K562 (cell line): Measurements from ENCODE around the gene GPR3. TPM values are rescaled to one million over a fixed set of nuclear protein-coding genes. Genes with fewer than 3 reads are reported as not detected.

ENCODE experiments used
- ATAC-seq: fragments of 200-7000 bp; cut with Tn5 transposase; 3 replicates; pipeline ENCODE4 v1.9.1; 2020; ENCODE audit warnings: moderate library complexity
- BruUV-seq: library from RNA; stranded (reverse); fragments of 400-500 nt; replicated peaks from 2 replicates; lab custom pipeline; 2021; lab: Mats Ljungman, UMichigan
- CTCF ChIA-PET: fragments of 300-600 bp; formaldehyde crosslinking; extraction: SDS; loops from one replicate; lab custom pipeline; 2021; ENCODE audit warnings: low intra/inter-chr PET ratio; lab: Yijun Ruan, JAX
- POLR2A ChIA-PET: fragments of 300-600, 350-650 bp; sonication (Branson Sonifier 250); formaldehyde crosslinking; extraction: SDS; loops from one replicate; lab custom pipeline; 2021; ENCODE audit warnings: antibody characterized with exemption, inconsistent platforms; lab: Yijun Ruan, JAX
- DNase-seq, 4 experiments: peaks; one replicate each; pipeline versions ENCODE4 v3.0.0 to v3.0.0-alpha.2; 2011 to 2018; ENCODE audit warnings: low spot score in 3 of 4, mixed read lengths in 3 of 4; ENCODE audit errors: extremely low read depth in 1 of 4
- FAIRE-seq: peaks from 2 replicates; lab custom pipeline; 2011; peaks lifted over from hg19 to GRCh38; lab: Jason Lieb, UNC
- H2AFZ ChIP-seq: 2 replicates; pipeline ENCODE4 v1.6.0; 2011; ENCODE audit warnings: low read depth, low read length, control low read depth, inconsistent platforms
- H3K27ac ChIP-seq: fragments of 200-600 bp; 3 replicates; pipeline ENCODE4 v1.8.0; 2011; ENCODE audit warnings: low read depth, mild to moderate bottlenecking, control low read depth, inconsistent platforms, low read length, moderate library complexity, mixed read lengths; ENCODE audit errors: extremely low read depth
- H3K27me3 ChIP-seq, 2 experiments: fragments of 300-600 bp in 1 of 2; 2 replicates in 1 of 2; 3 replicates in 1 of 2; pipeline versions ENCODE4 v1.6.0 to v1.8.0; 2011; ENCODE audit warnings: inconsistent platforms in 2 of 2, low read length in 2 of 2, mild to moderate bottlenecking in 1 of 2, mixed read lengths in 1 of 2, moderate library complexity in 1 of 2; ENCODE audit not compliant: control insufficient read depth in 2 of 2, insufficient read depth in 2 of 2
- H3K36me3 ChIP-seq: fragments of 300-600 bp; 3 replicates; pipeline ENCODE4 v1.8.0; 2011; ENCODE audit warnings: mild to moderate bottlenecking, low read length, inconsistent platforms; ENCODE audit not compliant: control insufficient read depth, insufficient read depth
- H3K4me1 ChIP-seq, 2 experiments: fragments of 200-600 bp in 1 of 2; replicated peaks in 1 of 2; 2 replicates in 1 of 2; 3 replicates in 1 of 2; pipeline versions ENCODE4 v1.5.1 to v1.8.0; 2011; ENCODE audit warnings: inconsistent platforms in 2 of 2, low read length in 2 of 2, mild to moderate bottlenecking in 1 of 2, mixed read lengths in 1 of 2, moderate library complexity in 1 of 2; ENCODE audit not compliant: control insufficient read depth in 2 of 2, insufficient read depth in 2 of 2
- H3K4me2 ChIP-seq: 2 replicates; pipeline ENCODE4 v1.6.1; 2011; ENCODE audit warnings: low read length, control low read depth, inconsistent platforms, mixed read lengths; ENCODE audit not compliant: insufficient read depth
- H3K4me3 ChIP-seq: fragments of 200-600 bp; sonication (generic), shearing (Covaris generic); 2 replicates; pipeline ENCODE4 v1.5.1; 2016; ENCODE audit warnings: control low read depth, inconsistent platforms
- H3K79me2 ChIP-seq: fragments of 200-600 bp; 3 replicates; pipeline ENCODE4 v1.8.0; 2011; ENCODE audit warnings: low read length, inconsistent platforms; ENCODE audit not compliant: control insufficient read depth, insufficient read depth
- H3K9ac ChIP-seq, 2 experiments: 2 replicates each; pipeline versions ENCODE4 v1.6.0 to v1.6.1; 2011; ENCODE audit warnings: low read depth in 2 of 2, low read length in 2 of 2, control low read depth in 1 of 2, inconsistent platforms in 1 of 2, mild to moderate bottlenecking in 1 of 2, mixed read lengths in 1 of 2; ENCODE audit not compliant: insufficient read depth in 1 of 2
- H3K9me1 ChIP-seq: one replicate; pipeline ENCODE4 v1.6.0; 2011; ENCODE audit warnings: inconsistent platforms, mild to moderate bottlenecking, low read length, moderate library complexity; ENCODE audit not compliant: control insufficient read depth, insufficient read depth
- H3K9me3 ChIP-seq: replicated peaks from 2 replicates; pipeline ENCODE4 v1.5.1; 2011; ENCODE audit warnings: low read depth, low read length, inconsistent platforms; ENCODE audit not compliant: control insufficient read depth, insufficient read depth
- H4K20me1 ChIP-seq: replicated peaks from 2 replicates; pipeline ENCODE4 v1.6.1; 2011; ENCODE audit warnings: low read length, inconsistent platforms, mixed read lengths; ENCODE audit not compliant: control insufficient read depth, insufficient read depth
- CSDE1 ChIP-seq, 2 experiments: fragments of 450-650 bp; IDR thresholded peaks; 2 replicates each; pipeline ENCODE4 v1.6.1; 2016; ENCODE audit warnings: mild to moderate bottlenecking in 1 of 2
- ESRRA ChIP-seq: fragments of 450-650 bp; IDR thresholded peaks from 2 replicates; pipeline ENCODE4 v1.6.1; 2014; ENCODE audit warnings: low read depth, mild to moderate bottlenecking, moderate library complexity, borderline replicate concordance
- ZFP36 ChIP-seq: fragments of 150-350 bp; IDR thresholded peaks from 2 replicates; pipeline ENCODE4 v1.6.1; 2018; ENCODE audit warnings: low read length, low read depth; ENCODE audit not compliant: partially characterized antibody
- ZNF277 ChIP-seq: fragments of 250-450 bp; sonication (Bioruptor Pico); IDR thresholded peaks from 2 replicates; pipeline ENCODE4 v1.8.0; 2022; ENCODE audit warnings: inconsistent platforms, mild to moderate bottlenecking, moderate library complexity, borderline replicate concordance
- ZNF696 ChIP-seq: fragments of 250-450 bp; sonication (Bioruptor Pico); conservative IDR thresholded peaks from 2 replicates; pipeline ENCODE4 v1.4.0; 2020; ENCODE audit warnings: mild to moderate bottlenecking, moderate library complexity
- WGBS: fragments of 100-300 bp; shearing (Covaris generic); methylation state at CpG from one replicate; pipeline ENCODE4 v1.1.6; 2016; ENCODE audit warnings: low coverage, mixed read lengths; ENCODE audit not compliant: insufficient coverage; ENCODE audit errors: missing lambda C conversion rate; 5-methylcytosine and 5-hydroxymethylcytosine counted together
- in situ Hi-C: fragments of 300-500 bp; cut with MboI; formaldehyde crosslinking; loops from 4 replicates; pipeline ENCODE4 v1.15.0; 2018; ENCODE audit warnings: inconsistent platforms, mixed read lengths
- intact Hi-C: fragments of 100-400 bp; cut with micrococcal nuclease; formaldehyde crosslinking; loops from 2 replicates; pipeline ENCODE4 v1.14.2; 2022
- polyA plus RNA-seq, 8 experiments: library from polyadenylated mRNA; depleted of rRNA in 4 of 8; stranded (reverse) in 5 of 8; unstranded in 3 of 8; fragments of >200 nt; fragmentation: Nextera tagmentation in 2 of 8; fragmentation: Illumina TruSeq in 1 of 8; extraction: Ambion mirVana in 2 of 8; extraction: Trizol in 1 of 8; gene quantifications; 2 replicates each; pipeline versions ENCODE4 v1.2.1 to v1.2.3, GENCODE V29; 2011 to 2014; ENCODE audit warnings: inconsistent platforms in 1 of 8, missing spikeins in 1 of 8
- total RNA-seq, 7 experiments: library from RNA; depleted of rRNA in 6 of 7; stranded (reverse); fragments of >200 nt in 6 of 7; fragmentation: Illumina TruSeq in 2 of 7; extraction: Trizol in 2 of 7; gene quantifications; 2 replicates each; pipeline versions ENCODE4 v1.2.1 to v1.2.3, GENCODE V29; 2011 to 2021; ENCODE audit warnings: low replicate concordance in 1 of 7

The GPR3 gene
- total and polyA plus RNA-seq, 9 of the 15 experiments (the other 6 are each of a cell fraction or from before 2014, with no cell fraction given) = 0.24 to 11.5 (median 3.7) TPM

GRCh38 chr1:27380766-27381733 lies 11.4 kb upstream of the GPR3 start (continued):
- TF ChIP-seq ESRRA (peak; percentile 79), ZNF277 (0 out of 2 replicates have a peak, but pooled peaks have one; percentile 19), CSDE1 (IDR thresholded peaks at IDR 0.05) (no peak)

- H3K27me3 ChIP-seq = no peaks in the 10 kb centered on the region
- H3K4me2 ChIP-seq = no peak overlapping the region
- H4K20me1 ChIP-seq = no peaks in the 10 kb centered on the region; the same call in 1 of the 2 replicates
- no peak overlapping the region for H3K4me3 ChIP-seq
- in situ Hi-C loops = no loop called here
- H3K79me2 ChIP-seq = no peaks in the 10 kb centered on the region
- H3K9me3 ChIP-seq = no peaks in the 10 kb centered on the region
- peaks cover 9 to 42% of the 10 kb centered on the region in 2 experiments for H3K4me1 ChIP-seq
- H2AFZ ChIP-seq = no peak overlapping the region
- FAIRE-seq (no peak), ATAC-seq (no peak)
- 57% methylated on average over 14 of the region's 18 CpGs for WGBS
- intact Hi-C loops = no loop called here
- no peaks in the 10 kb centered on the region for H3K36me3 ChIP-seq
- no peak overlapping the region for H3K27ac ChIP-seq
- TF ChIP-seq ZNF696 (no peak), ZFP36 (peak; percentile 89)
- TF ChIP-seq, all 486 proteins: peak for 1
- no peak overlapping the region for H3K9ac ChIP-seq
- POLR2A ChIA-PET = interaction anchor here (0.6 to 2.7 kb wide), 4 partner anchors 16 to 50 kb away, joined by 3 to 20 read pairs (median 4); partner anchors contain the start of gene MAP3K6
- no TSS peak for BruUV-seq
- CTCF ChIA-PET = no interaction called here
- no peak for DNase-seq
- H3K9me1 ChIP-seq = no peaks in the 10 kb centered on the region
These were observed 10.3 kb upstream of the GPR3 start for GRCh38 chr1:27381969-27382762.
